CD4-positive, alpha-beta T cell (primary cell): ENCODE results near the gene TP53I11. TPM values are rescaled to one million over a fixed set of nuclear protein-coding genes. Genes with fewer than 3 reads are reported as not detected.

ENCODE experiments used
- ATAC-seq: fragments of 200-7000 bp; cut with Tn5 transposase; one replicate; pipeline ENCODE4 v1.10.0; 2022; ENCODE audit warnings: mild to moderate bottlenecking; ENCODE audit not compliant: poor library complexity
- CTCF ChIA-PET: fragments of 350-600 bp; sonication (Branson Sonifier 250); formaldehyde crosslinking; loops from one replicate; lab custom pipeline; 2021; ENCODE audit warnings: antibody characterized with exemption, inconsistent platforms; lab: Charles Lee
- POLR2A ChIA-PET: fragments of 350-600 bp; sonication (Branson Sonifier 250); formaldehyde crosslinking; loops from one replicate; lab custom pipeline; 2021; ENCODE audit warnings: antibody characterized with exemption, inconsistent platforms; lab: Charles Lee
- DNase-seq, 14 experiments: peaks; one replicate each; pipeline ENCODE4 v3.0.0-alpha.2; 2013 to 2020; ENCODE audit warnings: mixed read lengths in 2 of 14
- H3K27ac ChIP-seq, 2 donors: one replicate each; pipeline versions ENCODE4 v1.5.1 to v1.7.0; 2013; ENCODE audit warnings: low read length in 2 of 2, low read depth in 1 of 2, mild to moderate bottlenecking in 1 of 2
- H3K27me3 ChIP-seq, 2 experiments: 1 replicate in 1 of 2; 2 replicates in 1 of 2; pipeline versions ENCODE4 v1.6.1 to v1.7.0; 2013; ENCODE audit warnings: low read length in 2 of 2, control low read depth in 1 of 2, mild to moderate bottlenecking in 1 of 2, moderate library complexity in 1 of 2; ENCODE audit not compliant: insufficient read depth in 2 of 2, control insufficient read depth in 1 of 2
- H3K36me3 ChIP-seq: one replicate; pipeline ENCODE4 v1.6.1; 2013; ENCODE audit warnings: low read length, control low read depth; ENCODE audit not compliant: insufficient read depth
- H3K4me1 ChIP-seq: one replicate; pipeline ENCODE4 v1.6.1; 2013; ENCODE audit warnings: low read length, control low read depth; ENCODE audit not compliant: insufficient read depth
- H3K4me3 ChIP-seq: one replicate; pipeline ENCODE4 v1.5.1; 2013; ENCODE audit warnings: mild to moderate bottlenecking, low read length, moderate library complexity
- H3K9me3 ChIP-seq, 2 experiments: 1 replicate in 1 of 2; 2 replicates in 1 of 2; pipeline versions ENCODE4 v1.6.1 to v1.7.0; 2013; ENCODE audit warnings: low read length in 2 of 2, mild to moderate bottlenecking in 2 of 2, control low read depth in 1 of 2, moderate library complexity in 1 of 2; ENCODE audit not compliant: control insufficient read depth in 1 of 2, insufficient read depth in 1 of 2
- H3K27ac Mint-ChIP-seq: one replicate; pipeline ENCODE4 v1.8.0; 2020; ENCODE audit warnings: mixed read lengths
- H3K27me3 Mint-ChIP-seq: one replicate; pipeline ENCODE4 v1.8.0; 2021; ENCODE audit warnings: mixed read lengths
- H3K36me3 Mint-ChIP-seq: one replicate; pipeline ENCODE4 v1.8.0; 2021; ENCODE audit warnings: low read depth, mixed read lengths
- H3K4me1 Mint-ChIP-seq: one replicate; pipeline ENCODE4 v1.8.0; 2021; ENCODE audit warnings: low read depth, mixed read lengths
- H3K4me3 Mint-ChIP-seq: one replicate; pipeline ENCODE4 v1.8.0; 2020; ENCODE audit warnings: mild to moderate bottlenecking, mixed read lengths
- H3K9me3 Mint-ChIP-seq: one replicate; pipeline ENCODE4 v1.8.0; 2020; ENCODE audit warnings: mixed read lengths
- intact Hi-C, 2 experiments: fragments of 100-400 bp; cut with DNase I in 1 of 2; cut with micrococcal nuclease in 1 of 2; formaldehyde crosslinking; loops; one replicate each; pipeline versions ENCODE4 v1.15.1 to v1.9.0; 2023 to 2025; cut with DNase I, micrococcal nuclease
- total RNA-seq, 174 experiments: library from RNA in 2 of 174; stranded (reverse) in 2 of 174; gene quantifications; one replicate each; pipeline ENCODE4 v1.2.3 and lab custom pipeline; 2021 to 2026
- TF ChIP-seq, protein P1 (sequence below): fragments of 200-600 bp; IDR thresholded peaks from one replicate; pipeline ENCODE4 v1.8.0; 2022; ENCODE audit warnings: antibody characterized with exemption, mild to moderate bottlenecking

The TP53I11 gene
- total RNA-seq, 2 experiments from 2014 or later: 3.5 to 4.6 TPM

- Mint-ChIP-seq H3K4me3 (no peak overlapping the region), H3K27ac (no peak overlapping the region), H3K9me3 (no peaks in the 10 kb centered on the region), H3K4me1 (peaks cover 1% of the 10 kb centered on the region), H3K27me3 (no peaks in the 10 kb centered on the region), H3K36me3 (peaks cover under 1% of the 10 kb centered on the region)
- no peaks in the 10 kb centered on the region for H3K9me3 ChIP-seq
- ATAC-seq (no peak), DNase-seq (peak in 2 of 14 experiments; percentile 50 to 56)
- ChIA-PET CTCF (no interaction called here), POLR2A (no interaction called here)
- no peak overlapping the region for H3K4me3 ChIP-seq
- intact Hi-C loops: no loop called here
- no peaks in the 10 kb centered on the region for H3K27me3 ChIP-seq
- H3K36me3 ChIP-seq: peaks cover 45% of the 10 kb centered on the region
- no peak overlapping the region for H3K27ac ChIP-seq
- H3K4me1 ChIP-seq: peaks cover 3% of the 10 kb centered on the region
- TF ChIP-seq, protein P1, sequence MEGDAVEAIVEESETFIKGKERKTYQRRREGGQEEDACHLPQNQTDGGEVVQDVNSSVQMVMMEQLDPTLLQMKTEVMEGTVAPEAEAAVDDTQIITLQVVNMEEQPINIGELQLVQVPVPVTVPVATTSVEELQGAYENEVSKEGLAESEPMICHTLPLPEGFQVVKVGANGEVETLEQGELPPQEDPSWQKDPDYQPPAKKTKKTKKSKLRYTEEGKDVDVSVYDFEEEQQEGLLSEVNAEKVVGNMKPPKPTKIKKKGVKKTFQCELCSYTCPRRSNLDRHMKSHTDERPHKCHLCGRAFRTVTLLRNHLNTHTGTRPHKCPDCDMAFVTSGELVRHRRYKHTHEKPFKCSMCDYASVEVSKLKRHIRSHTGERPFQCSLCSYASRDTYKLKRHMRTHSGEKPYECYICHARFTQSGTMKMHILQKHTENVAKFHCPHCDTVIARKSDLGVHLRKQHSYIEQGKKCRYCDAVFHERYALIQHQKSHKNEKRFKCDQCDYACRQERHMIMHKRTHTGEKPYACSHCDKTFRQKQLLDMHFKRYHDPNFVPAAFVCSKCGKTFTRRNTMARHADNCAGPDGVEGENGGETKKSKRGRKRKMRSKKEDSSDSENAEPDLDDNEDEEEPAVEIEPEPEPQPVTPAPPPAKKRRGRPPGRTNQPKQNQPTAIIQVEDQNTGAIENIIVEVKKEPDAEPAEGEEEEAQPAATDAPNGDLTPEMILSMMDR: no peak
These were observed 34.4 kb downstream of the TP53I11 start for GRCh38 chr11:44916331-44916730.

GRCh38 chr11:44915621-44916020 is 35.1 kb downstream of the TP53I11 start:
- no peak overlapping the region for H3K4me3 ChIP-seq
- H3K27me3 ChIP-seq: no peaks in the 10 kb centered on the region
- ChIA-PET POLR2A (no interaction called here), CTCF (no interaction called here)
- Mint-ChIP-seq H3K27ac (no peak overlapping the region), H3K9me3 (no peaks in the 10 kb centered on the region), H3K4me3 (no peak overlapping the region), H3K27me3 (no peaks in the 10 kb centered on the region), H3K4me1 (peaks cover 7% of the 10 kb centered on the region), H3K36me3 (peaks cover 4% of the 10 kb centered on the region)
- intact Hi-C loops: no loop called here
- TF ChIP-seq, protein P1: no peak
- H3K4me1 ChIP-seq: peaks cover 9% of the 10 kb centered on the region
- no peaks in the 10 kb centered on the region for H3K9me3 ChIP-seq
- ATAC-seq: no peak
- peak in 2 of 14 experiments; percentile 40 to 51 for DNase-seq
- peaks cover 45% of the 10 kb centered on the region for H3K36me3 ChIP-seq
- no peak overlapping the region for H3K27ac ChIP-seq

DNA sequence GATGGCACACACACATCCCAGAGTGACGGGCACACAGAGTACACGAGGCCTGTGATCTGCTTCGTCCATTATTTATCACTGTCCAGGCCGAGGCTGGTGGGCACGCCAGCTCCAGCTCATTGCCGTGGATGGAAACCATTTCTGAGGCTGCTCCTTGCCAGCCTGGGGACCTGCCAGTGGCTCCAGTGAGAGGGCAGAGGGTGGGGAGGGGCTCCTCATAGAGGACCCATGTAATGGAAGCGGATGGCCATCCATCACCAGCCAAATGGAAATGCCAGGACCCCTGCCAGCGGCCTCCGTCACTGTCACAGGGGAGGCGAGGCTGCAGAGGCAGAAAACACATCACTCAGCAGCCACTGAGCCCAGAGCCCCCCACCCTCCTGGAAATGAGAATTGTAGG is 35.7 kb downstream of the TP53I11 start:
- Mint-ChIP-seq H3K36me3 (peaks cover 4% of the 10 kb centered on the region), H3K9me3 (no peaks in the 10 kb centered on the region), H3K4me3 (no peak overlapping the region), H3K27me3 (no peaks in the 10 kb centered on the region), H3K27ac (no peak overlapping the region), H3K4me1 (peaks cover 7% of the 10 kb centered on the region)
- TF ChIP-seq, protein P1: no peak
- no peak for ATAC-seq
- no peaks in the 10 kb centered on the region for H3K9me3 ChIP-seq
- H3K27ac ChIP-seq: no peak overlapping the region
- no peak overlapping the region for H3K4me3 ChIP-seq
- H3K36me3 ChIP-seq: peaks cover 39% of the 10 kb centered on the region
- H3K4me1 ChIP-seq: peaks cover 9% of the 10 kb centered on the region
- ChIA-PET POLR2A (no interaction called here), CTCF (no interaction called here)
- no peak for DNase-seq
- H3K27me3 ChIP-seq: no peaks in the 10 kb centered on the region
- intact Hi-C loops: no loop called here
